Measurements from ENCODE around the gene DNAH10. TPM values are rescaled to one million over a fixed set of nuclear protein-coding genes. Genes with fewer than 3 reads are reported as not detected.

Gene DNAH10
- polyA plus RNA-seq, 2 of the 4 experiments (the other 2 are of a cell fraction): 0.14 to 0.39 TPM

GRCh38 chr12:123956249-123956648 lies 194.1 kb downstream of the DNAH10 start:
- POLR2A ChIA-PET: no interaction called here
- Histone ChIP-seq H3K4me1 (peaks cover 3% of the 10 kb centered on the region; the same call in 1 of the 3 replicates), H3K4me2 (no peak overlapping the region), H3K4me3 (no peak overlapping the region), H3K27ac (no peak overlapping the region), H3K9me3 (no peaks in the 10 kb centered on the region)
- DNase-seq (ENCODE audit: low read depth in 1 of 2, low spot score in 1 of 2): no peak
- 93% methylated on average over 9 of the region's 9 CpGs for WGBS (ENCODE audit: missing lambda C conversion rate)
- TF ChIP-seq MYC (IDR thresholded peaks at IDR 0.05; ENCODE audit: borderline replicate concordance, low read length) (no peak), GATA3 (IDR thresholded peaks at IDR 0.05; ENCODE audit: borderline replicate concordance) (no peak), HMGXB4 (CRISPR knock-in tag; IDR thresholded peaks at IDR 0.05; ENCODE audit: borderline replicate concordance) (no peak), EP300 (IDR thresholded peaks at IDR 0.05) (no peak), KDM1A (IDR thresholded peaks at IDR 0.05; ENCODE audit: low read depth) (no peak), CBX8 (IDR thresholded peaks at IDR 0.05) (no peak), JUNB (IDR thresholded peaks at IDR 0.05) (no peak), ZNF302 (CRISPR knock-in tag; IDR thresholded peaks at IDR 0.05) (no peak), BHLHE40 (IDR thresholded peaks at IDR 0.05; ENCODE audit: low read depth, low read length) (no peak), CHD2 (IDR thresholded peaks at IDR 0.05; ENCODE audit: low read length, partially characterized antibody) (no peak), MAX (IDR thresholded peaks at IDR 0.05) (no peak), RFX5 (IDR thresholded peaks at IDR 0.05) (no peak), HOXB5 (CRISPR knock-in tag; IDR thresholded peaks at IDR 0.05) (no peak), RNF2 (IDR thresholded peaks at IDR 0.05; ENCODE audit: borderline replicate concordance, low read depth) (no peak), HEYL (CRISPR knock-in tag; IDR thresholded peaks at IDR 0.05) (no peak), TFCP2L1 (CRISPR knock-in tag; IDR thresholded peaks at IDR 0.05) (no peak), REST (IDR thresholded peaks at IDR 0.05) (no peak), RAD21 (conservative IDR thresholded peaks at IDR 0.05 in 1 of 2, IDR thresholded peaks at IDR 0.05 in 1 of 2) (no peak)
- CTCF ChIA-PET: interaction anchor here (1.1 to 1.5 kb wide), 3 partner anchors 9 to 51 kb away, joined by 3 to 7 read pairs (median 5); no protein-coding TSS in a partner anchor
- no peak for ATAC-seq
- FAIRE-seq: no peak

- ATAC-seq (no peak), DNase-seq (ENCODE audit: low read depth in 1 of 2, low spot score in 1 of 2) (no peak), FAIRE-seq (no peak)
- ChIA-PET POLR2A (no interaction called here), CTCF (interaction anchor here (1.1 kb wide), 1 partner anchor 9 kb away, joined by 3 read pairs; no protein-coding TSS in a partner anchor)
- WGBS (ENCODE audit: missing lambda C conversion rate): 56% methylated on average over 1 of the region's 3 CpGs
- Histone ChIP-seq H3K4me3 (no peak overlapping the region), H3K4me2 (no peak overlapping the region), H3K4me1 (no peaks in the 10 kb centered on the region; the same call in 2 of the 3 replicates), H3K9me3 (no peaks in the 10 kb centered on the region), H3K27ac (no peak overlapping the region)
- TF ChIP-seq ZC3H11A (IDR thresholded peaks at IDR 0.05) (no peak), MAX (IDR thresholded peaks at IDR 0.05) (no peak), RCOR1 (IDR thresholded peaks at IDR 0.05; ENCODE audit: low read depth, low read length) (no peak), ESRRA (IDR thresholded peaks at IDR 0.05; ENCODE audit: borderline replicate concordance, low read length) (no peak), HDAC2 (IDR thresholded peaks at IDR 0.05) (no peak), CEBPB (IDR thresholded peaks at IDR 0.05) (no peak), MAFK (IDR thresholded peaks at IDR 0.05; ENCODE audit: partially characterized antibody) (no peak), POLR2AphosphoS2 (conservative IDR thresholded peaks at IDR 0.05; ENCODE audit: low read length) (no peak), FOSL2 (IDR thresholded peaks at IDR 0.05) (no peak), FOSL2 (CRISPR knock-in tag; IDR thresholded peaks at IDR 0.05) (no peak), TP53 (CRISPR knock-in tag; IDR thresholded peaks at IDR 0.05) (no peak), BHLHE40 (IDR thresholded peaks at IDR 0.05; ENCODE audit: low read depth, low read length) (no peak)
- TF ChIP-seq, protein P1, sequence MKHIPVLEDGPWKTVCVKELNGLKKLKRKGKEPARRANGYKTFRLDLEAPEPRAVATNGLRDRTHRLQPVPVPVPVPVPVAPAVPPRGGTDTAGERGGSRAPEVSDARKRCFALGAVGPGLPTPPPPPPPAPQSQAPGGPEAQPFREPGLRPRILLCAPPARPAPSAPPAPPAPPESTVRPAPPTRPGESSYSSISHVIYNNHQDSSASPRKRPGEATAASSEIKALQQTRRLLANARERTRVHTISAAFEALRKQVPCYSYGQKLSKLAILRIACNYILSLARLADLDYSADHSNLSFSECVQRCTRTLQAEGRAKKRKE (CRISPR knock-in tag; IDR thresholded peaks at IDR 0.05; ENCODE audit: low read depth): no peak
- TF ChIP-seq, protein P2, sequence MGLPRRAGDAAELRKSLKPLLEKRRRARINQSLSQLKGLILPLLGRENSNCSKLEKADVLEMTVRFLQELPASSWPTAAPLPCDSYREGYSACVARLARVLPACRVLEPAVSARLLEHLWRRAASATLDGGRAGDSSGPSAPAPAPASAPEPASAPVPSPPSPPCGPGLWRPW (IDR thresholded peaks at IDR 0.05): no peak
Observed at GRCh38 chr12:123957196-123957595, 195.1 kb downstream of the DNAH10 start.
